ENCODE results near the gene KMT2E.
"Not testable (repeated sequence)": the region's sequence is repeated elsewhere in the genome, so short reads cannot be mapped to it uniquely, and the experiment has no call there.

The KMT2E gene

GRCh38 chr7:105032553-105033214, 18.7 kb downstream of the KMT2E start:
- DNase-seq = no peak

DNA sequence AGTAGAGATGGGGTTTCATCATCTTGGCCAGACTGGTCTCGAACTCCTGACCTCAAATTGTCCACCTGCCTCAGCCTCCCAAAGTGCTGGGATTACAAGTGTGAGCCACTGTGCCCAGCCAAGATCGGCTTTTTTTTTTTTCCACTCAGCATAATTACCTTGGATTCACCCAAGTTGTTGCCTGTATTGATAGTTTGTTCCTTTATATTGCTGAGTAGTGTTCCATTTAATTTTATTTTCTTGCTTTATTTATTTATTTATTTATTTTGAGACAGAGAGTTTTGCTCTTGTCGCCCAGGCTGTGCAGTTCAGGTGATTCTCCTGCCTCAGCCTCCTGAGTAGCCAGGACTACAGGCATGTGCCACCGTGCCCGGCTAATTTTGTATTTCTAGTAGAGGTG, 21.3 kb downstream of the KMT2E start:
- no peak for DNase-seq

DNA sequence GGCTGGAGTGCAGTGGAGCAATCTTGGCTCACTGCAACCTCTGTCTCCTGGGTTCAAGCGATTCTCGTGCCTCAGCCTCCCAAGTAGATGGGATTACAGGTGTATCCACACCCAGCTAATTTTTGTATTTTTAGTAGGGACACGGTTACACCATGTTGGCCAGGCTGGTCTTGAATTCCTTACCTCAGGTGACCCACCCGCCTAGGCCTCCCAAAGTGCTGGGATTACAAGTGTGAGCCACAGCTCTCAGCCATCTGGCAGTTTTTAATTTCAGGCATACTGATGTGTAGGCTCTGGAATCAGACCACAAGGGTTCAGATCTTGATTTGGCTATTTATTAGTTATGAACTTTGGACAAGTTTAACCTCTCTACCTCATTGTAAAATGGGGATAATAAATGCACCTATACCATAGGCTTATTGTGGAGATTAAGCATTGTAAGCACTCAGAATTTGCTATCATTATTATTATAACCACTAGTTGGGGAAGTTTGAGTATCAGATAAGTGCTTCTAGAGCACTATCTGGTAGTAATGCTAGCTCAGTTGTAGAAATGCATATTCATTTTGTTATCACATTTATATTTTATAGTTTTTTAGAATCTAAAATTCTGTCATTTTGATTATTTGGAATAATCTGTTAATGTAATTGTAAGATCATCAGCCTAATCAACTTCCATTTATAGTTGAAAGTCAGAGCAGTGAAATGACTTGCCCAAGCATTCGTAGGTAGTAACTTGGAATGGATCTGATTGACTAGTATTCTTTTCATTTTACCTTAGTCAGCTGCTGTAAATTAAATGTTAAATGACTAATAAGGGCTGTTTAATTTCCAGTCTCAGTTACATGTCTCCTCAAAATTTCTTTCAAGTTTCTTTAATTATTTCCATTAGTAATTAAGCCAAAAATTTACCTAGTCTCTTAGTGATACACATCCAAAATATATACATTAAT, 22.5 kb downstream of the KMT2E start:
- no peak for DNase-seq

- DNase-seq = no peak
Observed at GRCh38 chr7:105037319-105037718, 23.3 kb downstream of the KMT2E start.

DNA sequence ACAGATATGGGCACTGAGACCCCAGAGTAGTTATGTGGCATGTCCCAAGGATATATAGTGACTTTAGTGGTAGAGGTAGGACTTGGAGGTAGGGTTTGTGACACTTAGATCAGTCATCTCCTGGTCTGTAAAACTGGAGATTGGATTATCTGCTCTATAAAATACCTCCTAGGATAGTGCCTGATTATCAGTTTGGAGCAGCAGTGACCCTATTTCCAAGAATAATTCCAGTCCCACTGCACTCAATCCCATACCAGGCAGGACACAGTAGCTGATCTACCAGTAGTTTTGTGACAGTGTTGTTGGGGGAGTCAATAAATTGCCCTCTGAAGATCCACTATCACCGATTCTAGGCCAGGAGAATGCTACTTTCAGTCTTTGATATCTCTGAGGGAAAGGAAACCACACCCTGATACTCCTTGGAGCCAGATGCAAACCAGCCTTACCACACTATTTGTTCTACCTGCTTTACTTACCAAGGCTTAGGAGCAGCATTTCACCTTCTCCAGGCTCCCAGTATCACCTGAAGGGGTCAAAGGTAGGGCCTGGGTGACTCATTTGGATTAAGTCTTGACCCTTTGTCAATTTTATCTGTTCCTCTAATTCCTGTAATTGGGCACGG, 30.6 kb downstream of the KMT2E start:
- DNase-seq = no peak

DNA sequence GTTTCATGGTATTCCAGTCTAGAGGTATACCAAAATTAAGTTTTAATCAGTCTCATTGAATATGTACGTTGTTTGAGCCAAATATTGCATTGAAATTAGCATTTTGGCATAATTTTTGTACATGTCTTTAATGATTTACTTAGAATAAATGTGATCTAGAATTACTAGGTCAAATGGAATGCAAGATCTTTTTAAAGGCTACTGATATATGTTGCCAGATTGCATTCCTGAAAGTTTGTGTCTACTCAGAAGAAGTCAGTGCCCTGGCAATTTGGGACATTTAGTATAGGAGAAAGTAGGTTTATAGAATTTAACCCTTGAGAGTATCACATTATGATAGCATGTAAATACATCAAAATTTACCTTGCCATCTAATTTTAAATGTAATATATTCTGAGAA, 32.4 kb downstream of the KMT2E start:
- DNase-seq = no peak

GRCh38 chr7:105047932-105048331, 33.9 kb downstream of the KMT2E start:
- no peak for DNase-seq

GRCh38 chr7:105050493-105050892, 36.5 kb downstream of the KMT2E start:
- no peak for DNase-seq

GRCh38 chr7:105050899-105051298, 36.9 kb downstream of the KMT2E start:
- DNase-seq = not testable (repeated sequence)

DNA sequence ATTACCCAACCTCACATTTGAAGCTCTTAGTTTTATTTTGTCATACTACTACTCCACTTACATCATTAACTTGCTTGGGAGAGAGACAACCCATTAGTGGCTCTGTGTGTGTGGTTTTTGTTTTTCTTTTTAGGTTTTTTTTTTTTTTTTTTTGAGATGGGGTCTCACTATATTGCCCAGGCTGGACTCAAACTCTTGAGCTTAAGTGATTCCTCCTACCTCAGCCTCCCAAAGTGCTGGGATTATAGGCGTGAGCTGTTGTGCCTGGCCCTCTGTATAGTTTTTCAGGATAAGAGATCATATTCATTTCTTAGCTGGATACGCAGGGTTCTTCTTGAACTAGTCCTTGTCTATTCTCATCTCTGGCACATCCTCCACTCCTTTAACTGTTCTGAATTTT, 41.1 kb downstream of the KMT2E start:
- DNase-seq = no peak

- no peak for DNase-seq
Observed at GRCh38 chr7:105055621-105056020, 41.6 kb downstream of the KMT2E start.

GRCh38 chr7:105057472-105057871, 43.5 kb downstream of the KMT2E start:
- DNase-seq = no peak

DNA sequence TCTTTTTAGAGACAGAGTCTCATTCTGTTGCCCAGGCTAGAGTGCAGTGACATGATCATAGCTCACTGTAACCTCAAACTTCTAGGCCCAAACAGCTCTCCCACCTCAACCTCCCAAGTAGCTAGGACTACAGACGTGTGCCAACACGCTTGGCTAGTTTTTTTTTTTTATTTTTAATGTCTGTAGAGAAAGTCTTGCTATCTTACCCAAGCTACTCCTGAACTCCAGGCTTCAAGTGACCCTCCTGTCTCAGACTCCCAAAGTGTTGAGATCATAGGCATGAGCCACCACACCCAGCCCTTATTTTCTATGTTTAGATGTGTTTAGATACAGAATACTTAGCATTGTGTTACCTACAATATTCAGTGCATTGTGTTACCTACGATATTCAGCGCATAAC, 46.4 kb downstream of the KMT2E start:
- DNase-seq = no peak

DNA sequence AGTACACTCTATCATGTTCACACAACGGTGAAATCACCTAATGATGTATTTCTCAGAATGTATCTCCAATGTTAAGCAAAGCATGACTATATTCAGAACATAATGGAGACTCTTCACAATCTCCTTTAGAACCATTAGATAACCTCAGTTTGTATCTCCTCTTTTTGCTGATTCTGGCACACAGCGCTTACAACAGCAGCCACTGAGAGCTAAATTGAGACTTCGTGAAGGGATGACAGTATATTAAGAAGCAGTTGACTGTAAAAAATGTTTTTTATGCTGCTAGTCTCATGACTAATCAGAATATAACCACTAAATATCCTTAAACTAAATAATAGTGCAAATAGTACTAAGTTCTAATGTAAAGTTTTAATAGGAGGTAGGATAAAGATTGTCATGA, 46.9 kb downstream of the KMT2E start:
- DNase-seq = no peak

DNA sequence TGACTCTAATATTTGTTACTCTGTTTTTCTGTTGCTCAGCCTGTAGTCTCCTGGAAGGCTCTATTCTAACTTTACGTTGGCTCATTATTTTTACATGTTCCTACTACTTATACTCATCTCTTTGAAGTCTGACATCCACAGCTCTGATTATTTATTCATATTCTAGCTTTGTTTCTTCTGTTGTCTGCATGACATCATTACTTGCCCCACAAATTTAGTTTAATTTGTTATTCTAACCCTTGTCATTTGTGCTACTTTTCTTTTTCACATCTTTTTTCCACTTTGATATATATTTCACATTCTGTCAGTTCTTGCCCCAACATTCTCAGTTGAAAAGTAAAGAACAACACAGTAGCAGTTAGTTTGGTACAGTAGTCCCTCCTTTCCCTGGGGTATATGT, 51.1 kb downstream of the KMT2E start:
- DNase-seq = no peak

GRCh38 chr7:105067691-105068090, 53.7 kb downstream of the KMT2E start:
- no peak for DNase-seq

DNA sequence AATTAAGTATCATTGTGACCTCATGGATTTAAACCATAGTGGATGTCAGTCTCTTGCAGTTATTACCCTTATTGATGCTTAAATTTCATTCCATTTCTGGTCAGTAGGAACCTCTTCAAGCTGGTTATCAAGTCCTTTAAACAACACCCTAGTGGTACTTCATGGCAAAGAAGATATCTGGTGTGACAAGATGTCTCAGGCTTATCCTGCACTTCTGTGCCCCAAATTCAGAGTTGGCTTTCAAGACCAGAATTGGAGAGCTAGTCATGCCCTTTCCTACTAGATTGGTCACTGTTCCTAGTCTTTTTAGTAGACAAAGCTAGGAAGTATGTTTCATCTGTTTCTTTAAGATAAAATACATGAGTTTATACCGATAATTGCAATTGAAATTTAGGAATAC, 54.9 kb downstream of the KMT2E start:
- no peak for DNase-seq

DNA sequence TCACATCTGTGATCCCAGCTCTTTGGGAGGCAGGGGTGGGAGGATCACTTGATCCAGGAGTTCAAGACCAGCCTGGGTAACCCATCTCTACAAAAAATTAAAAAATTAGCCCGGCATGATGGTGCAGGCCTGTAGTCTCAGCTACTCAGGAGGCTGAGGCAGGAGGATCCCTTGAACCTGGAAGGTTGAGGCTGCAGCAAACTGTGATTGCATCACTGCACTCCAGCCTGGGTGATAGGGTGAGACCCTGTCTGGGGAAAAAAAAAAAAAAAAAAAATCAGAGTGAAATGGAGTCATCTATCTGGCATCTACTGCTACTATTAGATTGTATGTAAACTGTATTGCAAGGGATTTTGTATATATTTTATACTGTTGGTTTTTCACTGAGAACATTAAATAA, 59.1 kb downstream of the KMT2E start:
- no peak for DNase-seq

DNA sequence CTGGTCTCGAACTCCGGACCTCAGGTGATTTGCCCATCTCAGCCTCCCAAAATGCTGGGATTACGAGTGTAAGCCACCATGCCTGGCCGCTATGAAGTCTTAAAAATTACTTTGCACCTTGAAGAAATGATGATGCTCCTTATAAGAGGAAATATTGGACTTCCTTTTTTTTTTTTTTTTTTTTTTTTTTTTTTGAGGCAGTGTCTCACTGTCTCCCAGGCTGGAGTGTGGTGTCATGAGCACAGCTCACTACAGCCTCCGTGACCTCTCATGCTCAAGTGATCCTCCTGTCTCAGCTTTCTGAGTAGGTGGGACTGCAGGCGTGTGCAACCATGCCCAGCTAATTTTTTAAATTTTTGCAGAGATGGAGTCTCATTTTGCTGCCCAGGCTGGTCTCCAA, 65.3 kb downstream of the KMT2E start:
- DNase-seq = no peak

GRCh38 chr7:105084581-105084980, 70.6 kb downstream of the KMT2E start:
- no peak for DNase-seq

- no peak for DNase-seq
Observed at GRCh38 chr7:105086850-105087249, 72.8 kb downstream of the KMT2E start.

DNA sequence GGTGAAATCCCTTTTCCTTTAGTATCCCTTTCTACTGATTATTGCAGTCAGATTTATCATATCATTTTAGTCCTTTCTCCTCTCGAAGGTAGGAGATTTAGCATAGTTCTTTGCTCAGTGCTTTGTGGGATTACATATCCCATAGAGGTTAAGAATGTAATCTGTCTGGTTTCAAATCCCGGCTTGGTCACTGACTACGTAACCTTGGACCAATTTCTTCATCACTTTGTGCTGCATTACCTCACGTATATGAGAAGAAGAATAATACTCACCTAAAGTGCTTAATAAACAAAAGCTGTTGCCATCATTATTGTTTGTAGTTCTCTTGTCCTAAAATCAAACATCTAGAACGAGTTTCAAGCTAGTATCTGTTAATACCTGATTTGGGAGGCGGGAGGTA, 74.0 kb downstream of the KMT2E start:
- no peak for DNase-seq

- DNase-seq = no peak
Observed at GRCh38 chr7:105088456-105088855, 74.5 kb downstream of the KMT2E start.

DNA sequence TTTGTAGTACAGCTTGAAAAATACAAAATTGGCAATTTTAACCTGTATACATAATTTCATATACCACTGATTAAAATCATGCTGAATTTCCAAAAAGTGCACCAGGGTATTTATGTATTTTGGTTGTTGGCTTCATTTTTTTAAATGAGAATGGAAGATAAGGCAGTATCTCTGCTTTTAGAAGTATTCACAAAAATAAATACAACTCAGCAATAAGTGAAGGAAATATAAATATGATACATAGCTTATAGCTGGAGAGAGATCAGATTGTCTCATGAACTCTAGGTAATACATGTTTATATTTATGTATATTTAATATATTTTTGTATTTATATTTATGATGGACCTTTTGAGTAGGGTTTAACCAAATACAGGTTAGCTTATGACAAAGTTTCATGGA, 81.0 kb downstream of the KMT2E start:
- DNase-seq = no peak

All from activated T-cell treated with anti-CD3 and anti-CD28 coated beads, Interleukin-2, amount 50 U/mL, for 1 hour (primary cell).